Lower leg skin (tissue), 3 donors: ENCODE data around the gene NBEA.

Source experiments
- CTCF ChIP-seq, 3 donors: fragments of 450-650 bp; IDR thresholded peaks; one replicate each; pipeline ENCODE4 v1.5.1; 2016; ENCODE audit warnings: antibody characterized with exemption in 3 of 3, mild to moderate bottlenecking in 3 of 3, moderate library complexity in 2 of 3
- POLR2A ChIP-seq, 2 donors: fragments of 450-650 bp; IDR thresholded peaks; one replicate each; pipeline ENCODE4 v1.6.1; 2016 to 2017; ENCODE audit warnings: antibody characterized with exemption in 2 of 2, mild to moderate bottlenecking in 1 of 2, moderate library complexity in 1 of 2

GRCh38 chr13:35345992-35346391 is 403.9 kb downstream of the NBEA start:
- TF ChIP-seq CTCF (IDR thresholded peaks at IDR 0.05) (no peak), POLR2A (IDR thresholded peaks at IDR 0.05) (no peak)
